GM12891 (cell line): ENCODE data around the gene C18orf54.

ENCODE experiments used
- PAX5 ChIP-seq: IDR thresholded peaks from 2 replicates; pipeline ENCODE4 v1.6.1; 2011; ENCODE audit warnings: low read length, moderate library complexity, mild to moderate bottlenecking; ENCODE audit not compliant: insufficient read depth, severe bottlenecking
- POLR2A ChIP-seq: IDR thresholded peaks from 2 replicates; pipeline ENCODE4 v1.6.1; 2011; ENCODE audit warnings: low read depth, low read length, control low read depth
- POLR2AphosphoS5 ChIP-seq: IDR thresholded peaks from 2 replicates; pipeline ENCODE4 v1.6.1; 2011; ENCODE audit warnings: low read depth, low read length, control low read depth
- POU2F2 ChIP-seq: IDR thresholded peaks from 2 replicates; pipeline ENCODE4 v1.6.1; 2011; ENCODE audit warnings: low read depth, mild to moderate bottlenecking, control low read depth, low read length, moderate library complexity
- SPI1 ChIP-seq: IDR thresholded peaks from 2 replicates; pipeline ENCODE4 v1.6.1; 2011; ENCODE audit warnings: low read depth, low read length, control low read depth
- TAF1 ChIP-seq: IDR thresholded peaks from 2 replicates; pipeline ENCODE4 v1.6.1; 2011; ENCODE audit warnings: low read depth, low read length, control low read depth

DNA sequence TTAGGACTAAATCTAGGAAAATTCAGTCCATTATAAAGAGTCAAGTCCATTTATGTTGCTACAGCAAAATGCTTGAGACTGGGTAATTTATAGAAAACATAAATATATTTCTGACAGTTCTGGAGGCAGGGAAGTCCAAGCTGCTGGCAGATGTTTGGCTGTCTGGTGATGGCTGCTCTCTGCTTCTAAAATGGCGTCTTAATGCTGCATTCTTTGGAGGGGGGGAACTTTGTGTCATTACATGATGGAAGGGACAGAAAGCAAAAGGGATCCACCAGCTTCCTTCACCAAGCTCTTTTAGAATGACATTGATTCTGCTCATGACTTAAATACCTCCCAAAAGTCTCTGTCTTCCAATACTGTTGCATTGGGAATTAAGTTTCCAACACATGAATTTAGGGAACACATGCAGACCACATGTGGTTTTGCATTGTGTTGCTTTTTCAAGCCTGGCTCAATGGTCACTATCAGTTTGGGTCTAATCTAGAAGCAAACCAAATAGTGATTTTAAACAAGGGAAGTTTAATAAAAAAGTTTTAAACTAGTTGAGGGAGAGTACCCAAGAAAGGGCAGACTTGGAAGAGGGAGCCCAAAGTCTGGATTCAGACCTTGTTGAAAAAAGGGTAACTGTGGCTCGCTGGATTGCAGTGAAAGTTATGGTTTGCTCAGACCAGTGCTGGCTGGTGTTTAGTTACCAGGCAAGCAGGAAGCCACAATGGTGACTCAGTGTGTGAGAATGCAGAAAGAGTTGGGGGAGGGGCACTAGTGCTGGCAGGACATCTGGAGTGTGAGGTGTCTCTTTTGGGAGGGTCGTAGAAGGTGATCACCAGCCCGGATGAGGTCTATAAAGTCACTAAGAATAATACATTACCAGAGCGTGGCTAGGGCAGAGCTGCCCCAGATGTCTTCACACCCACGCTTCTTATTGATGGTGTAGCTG lies 30.8 kb downstream of the C18orf54 start:
- TF ChIP-seq POLR2A, result no peak
- TF ChIP-seq POLR2AphosphoS5, result no peak
- TF ChIP-seq PAX5, result no peak
- TF ChIP-seq SPI1, result no peak
- no peak for TF ChIP-seq TAF1
- TF ChIP-seq POU2F2, result no peak
